Measurements from ENCODE around the gene ZNF417. TPM values are rescaled to one million over a fixed set of nuclear protein-coding genes. Genes with fewer than 3 reads are reported as not detected.
"Not testable (repeated sequence)": the region's sequence is repeated elsewhere in the genome, so short reads cannot be mapped to it uniquely, and the experiment has no call there.

Gene ZNF417
- total RNA-seq, 1 experiment from 2014 or later: 9.4 TPM

GRCh38 chr19:57887195-57887941, 29.0 kb downstream of the ZNF417 start:
- DNase-seq (ENCODE audit: low spot score): no peak

DNA sequence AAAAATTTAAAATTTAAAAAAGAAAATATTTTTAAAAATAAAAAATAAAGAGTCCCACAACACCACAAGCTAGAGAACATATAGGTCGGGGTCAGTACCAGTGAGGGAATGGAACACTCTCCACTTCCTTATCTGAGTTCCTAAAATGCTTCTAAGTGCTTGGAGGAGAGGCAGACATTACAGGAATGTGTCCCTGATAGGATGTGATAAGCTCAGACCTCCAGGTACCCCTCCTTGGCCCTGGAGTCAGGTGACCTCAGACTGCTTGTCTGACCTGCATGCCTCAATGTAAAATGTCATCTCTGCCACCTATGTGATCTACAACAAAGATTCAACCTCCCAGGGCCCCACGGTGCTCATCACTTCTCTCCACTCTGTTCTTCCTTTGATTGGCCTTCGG, 30.3 kb downstream of the ZNF417 start:
- no peak for DNase-seq (ENCODE audit: low spot score)

DNA sequence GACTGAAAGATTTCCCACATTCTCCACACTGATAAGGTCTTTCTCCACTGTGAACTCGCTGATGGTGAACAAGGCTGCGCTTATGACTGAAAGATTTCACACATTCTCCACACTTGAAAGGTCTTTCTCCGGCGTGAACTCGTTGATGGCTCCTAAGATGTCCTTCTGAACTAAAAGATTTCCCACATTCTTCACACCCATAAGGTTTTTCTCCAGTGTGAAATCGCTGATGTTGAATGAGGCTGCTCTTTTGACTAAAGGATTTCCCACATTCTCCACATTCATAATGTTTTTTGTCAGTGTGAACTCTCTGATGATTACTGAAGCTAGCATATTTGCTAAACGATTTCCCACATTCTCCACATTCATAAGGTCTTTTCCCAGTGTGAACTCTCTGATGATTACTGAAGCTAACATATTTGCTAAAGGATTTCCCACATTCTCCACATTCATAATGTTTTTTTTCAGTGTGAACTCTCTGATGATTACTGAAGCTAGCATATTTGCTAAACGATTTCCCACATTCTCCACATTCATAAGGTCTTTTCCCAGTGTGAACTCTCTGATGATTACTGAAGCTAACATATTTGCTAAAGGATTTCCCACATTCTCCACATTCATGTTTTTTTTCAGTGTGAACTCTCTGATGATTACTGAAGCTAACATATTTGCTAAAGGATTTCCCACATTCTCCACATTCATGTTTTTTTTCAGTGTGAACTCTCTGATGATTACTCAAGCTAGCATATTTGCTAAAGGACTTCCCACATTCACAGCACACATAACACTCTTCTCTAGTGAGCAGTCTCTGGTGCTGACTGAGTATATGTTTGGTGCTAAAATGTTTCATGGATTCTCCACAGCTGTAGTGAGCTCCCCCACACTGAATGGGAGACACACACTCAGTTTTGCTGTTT, 42.3 kb downstream of the ZNF417 start:
- not testable (repeated sequence) for DNase-seq (ENCODE audit: low spot score)

- DNase-seq (ENCODE audit: low spot score): no peak
These were observed 43.9 kb downstream of the ZNF417 start for GRCh38 chr19:57872450-57872849.

DNA sequence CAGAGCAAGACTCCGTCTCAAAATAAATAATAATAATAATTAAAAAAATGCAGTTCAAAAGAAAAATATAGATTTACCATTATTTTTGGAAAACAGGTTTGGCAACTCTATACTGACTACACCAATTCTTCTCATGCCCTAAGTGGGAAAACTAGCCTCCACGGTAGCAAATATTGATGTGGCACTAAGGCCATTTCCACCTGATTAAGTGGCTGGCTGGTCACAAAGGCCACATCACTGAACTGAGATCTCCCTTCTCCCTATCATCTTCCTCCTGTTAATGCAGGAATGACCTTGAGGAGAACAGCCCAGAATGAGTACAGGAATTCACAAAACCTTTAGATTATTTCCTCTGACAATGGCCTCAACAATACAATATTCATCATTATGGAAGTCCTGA, 46.2 kb downstream of the ZNF417 start:
- DNase-seq (ENCODE audit: low spot score): no peak

GRCh38 chr19:57869655-57870054, 46.7 kb downstream of the ZNF417 start:
- not testable (repeated sequence) for DNase-seq (ENCODE audit: low spot score)

GRCh38 chr19:57867868-57868492, 48.4 kb downstream of the ZNF417 start:
- no peak for DNase-seq (ENCODE audit: low spot score)

Other genes starting within 250 kb of the ZNF417 start
- gene ZSCAN4, start 247.7 kb downstream of the ZNF417 start, total RNA-seq (2014; rRNA removed; shearing (Covaris generic)): not detected in 2 replicates
- 25.5 and 26.5 TPM in 2 replicates for gene ZNF551, start 234.6 kb downstream of the ZNF417 start, total RNA-seq (2014; rRNA removed; shearing (Covaris generic))
- gene ZNF154, start 207.4 kb downstream of the ZNF417 start, total RNA-seq (2014; rRNA removed; shearing (Covaris generic)): 0.05 TPM in 1 of 2 replicates, not detected in the other
- gene ZNF671, start 189.0 kb downstream of the ZNF417 start, total RNA-seq (2014; rRNA removed; shearing (Covaris generic)): not detected in 2 replicates
- 11.4 and 14.6 TPM in 2 replicates for gene ZNF776, start 169.8 kb downstream of the ZNF417 start, total RNA-seq (2014; rRNA removed; shearing (Covaris generic))
- 18.3 and 18.5 TPM in 2 replicates for gene ZNF586, start 146.9 kb downstream of the ZNF417 start, total RNA-seq (2014; rRNA removed; shearing (Covaris generic))
- 17.3 and 22.3 TPM in 2 replicates for gene ZNF552, start 101.7 kb downstream of the ZNF417 start, total RNA-seq (2014; rRNA removed; shearing (Covaris generic))
- gene ZNF587B, start 86.3 kb downstream of the ZNF417 start, total RNA-seq (2014; rRNA removed; shearing (Covaris generic)): 32.1 and 40.0 TPM in 2 replicates
- gene ZNF587, start 66.7 kb downstream of the ZNF417 start, total RNA-seq (2014; rRNA removed; shearing (Covaris generic)): 33.7 and 39.4 TPM in 2 replicates
- 8.6 and 11.1 TPM in 2 replicates for gene ZNF814, start 27.6 kb downstream of the ZNF417 start, total RNA-seq (2014; rRNA removed; shearing (Covaris generic))
- not detected in 2 replicates for gene ZNF418, start 18.8 kb upstream of the ZNF417 start, total RNA-seq (2014; rRNA removed; shearing (Covaris generic))
- not detected in 2 replicates for gene ZNF256, start 31.1 kb upstream of the ZNF417 start, total RNA-seq (2014; rRNA removed; shearing (Covaris generic))
- not detected in 2 replicates for gene C19orf18, start 57.9 kb upstream of the ZNF417 start, total RNA-seq (2014; rRNA removed; shearing (Covaris generic))
- not detected in 2 replicates for gene ZNF606, start 86.2 kb upstream of the ZNF417 start, total RNA-seq (2014; rRNA removed; shearing (Covaris generic))
- gene ZSCAN1, start 117.4 kb upstream of the ZNF417 start, total RNA-seq (2014; rRNA removed; shearing (Covaris generic)): not detected in 2 replicates
- gene ZNF135, start 142.7 kb upstream of the ZNF417 start, total RNA-seq (2014; rRNA removed; shearing (Covaris generic)): not detected in 2 replicates
- not detected in 2 replicates for gene ZSCAN18, start 181.6 kb upstream of the ZNF417 start, total RNA-seq (2014; rRNA removed; shearing (Covaris generic))
- 2.5 and 4.2 TPM in 2 replicates for gene ZNF329, start 234.2 kb upstream of the ZNF417 start, total RNA-seq (2014; rRNA removed; shearing (Covaris generic))

Data from HT-29 (cell line).